CD14-positive monocyte (primary cell): ENCODE measurements around the gene EMC6. TPM values are rescaled to one million over a fixed set of nuclear protein-coding genes. Genes with fewer than 3 reads are reported as not detected.

Experiments
- DNase-seq, 3 donors: peaks; one replicate each; pipeline ENCODE4 v3.0.0-alpha.2; 2011 to 2022
- H2AFZ ChIP-seq: 2 replicates; pipeline ENCODE4 v1.6.0; 2012; ENCODE audit warnings: mild to moderate bottlenecking, low read depth, low read length, inconsistent platforms; ENCODE audit not compliant: insufficient read depth, poor library complexity, severe bottlenecking
- H3K27ac ChIP-seq, 2 donors: 1 replicate in 1 of 2; 2 replicates in 1 of 2; pipeline ENCODE4 v1.5.1; 2012 to 2013; ENCODE audit warnings: low read length in 2 of 2, control low read depth in 1 of 2, inconsistent platforms in 1 of 2, low read depth in 1 of 2, mild to moderate bottlenecking in 1 of 2
- H3K27me3 ChIP-seq, 2 donors: one replicate each; pipeline versions ENCODE4 v1.6.0 to v1.6.1; 2011 to 2013; ENCODE audit warnings: low read length in 2 of 2; ENCODE audit not compliant: control insufficient read depth in 2 of 2, insufficient read depth in 2 of 2
- H3K36me3 ChIP-seq, 2 donors: replicated peaks in 1 of 2; 1 replicate in 1 of 2; 2 replicates in 1 of 2; pipeline versions ENCODE4 v1.5.1 to v1.6.1; 2012 to 2013; ENCODE audit warnings: low read length in 2 of 2, control low read depth in 1 of 2, inconsistent platforms in 1 of 2, mild to moderate bottlenecking in 1 of 2; ENCODE audit not compliant: insufficient read depth in 2 of 2, control insufficient read depth in 1 of 2
- H3K4me1 ChIP-seq, 2 donors: 1 replicate in 1 of 2; 2 replicates in 1 of 2; pipeline versions ENCODE4 v1.5.1 to v1.6.1; 2012 to 2013; ENCODE audit warnings: low read length in 2 of 2, control low read depth in 1 of 2, inconsistent platforms in 1 of 2, mild to moderate bottlenecking in 1 of 2, moderate library complexity in 1 of 2; ENCODE audit not compliant: insufficient read depth in 2 of 2, control insufficient read depth in 1 of 2
- H3K4me2 ChIP-seq: replicated peaks from 2 replicates; pipeline ENCODE3; 2012; ENCODE audit warnings: low read length, moderate library complexity, mild to moderate bottlenecking; ENCODE audit not compliant: poor library complexity, severe bottlenecking; ENCODE audit errors: extremely low read depth
- H3K4me3 ChIP-seq, 3 experiments: fragments of 200-600 bp in 1 of 3; sonication (generic) in 1 of 3; replicated peaks in 1 of 3; 1 replicate in 2 of 3; 2 replicates in 1 of 3; pipeline ENCODE4 v1.5.1; 2011 to 2013; ENCODE audit warnings: low read length in 3 of 3, mild to moderate bottlenecking in 3 of 3, control low read depth in 2 of 3, low read depth in 2 of 3, inconsistent platforms in 1 of 3, moderate library complexity in 1 of 3
- H3K79me2 ChIP-seq: 2 replicates; pipeline ENCODE4 v1.6.0; 2012; ENCODE audit warnings: mild to moderate bottlenecking, control low read depth, inconsistent platforms, low read length, moderate library complexity; ENCODE audit not compliant: insufficient read depth
- H3K9ac ChIP-seq: 2 replicates; pipeline ENCODE4 v1.6.0; 2017; ENCODE audit warnings: low read length, mild to moderate bottlenecking; ENCODE audit not compliant: insufficient read depth, poor library complexity, severe bottlenecking
- H3K9me3 ChIP-seq, 2 donors: replicated peaks in 1 of 2; 1 replicate in 1 of 2; 2 replicates in 1 of 2; pipeline versions ENCODE4 v1.5.1 to v1.6.1; 2012 to 2013; ENCODE audit warnings: low read length in 2 of 2, control low read depth in 1 of 2; ENCODE audit not compliant: control insufficient read depth in 1 of 2, insufficient read depth in 1 of 2
- H4K20me1 ChIP-seq: 2 replicates; pipeline ENCODE4 v1.6.0; 2012; ENCODE audit warnings: mild to moderate bottlenecking, low read length, control low read depth, moderate library complexity; ENCODE audit not compliant: insufficient read depth
- H3K27ac Mint-ChIP-seq, 7 donors: one replicate each; pipeline ENCODE4 v1.8.0; 2020; ENCODE audit warnings: mild to moderate bottlenecking in 7 of 7, mixed read lengths in 7 of 7, moderate library complexity in 6 of 7, inconsistent platforms in 2 of 7
- H3K27me3 Mint-ChIP-seq, 3 donors: one replicate each; pipeline ENCODE4 v1.8.0; 2021 to 2022; ENCODE audit warnings: low read depth in 3 of 3, mild to moderate bottlenecking in 3 of 3, mixed read lengths in 3 of 3, moderate library complexity in 3 of 3, inconsistent platforms in 1 of 3
- H3K36me3 Mint-ChIP-seq, 2 donors: one replicate each; pipeline ENCODE4 v1.8.0; 2020; ENCODE audit warnings: mixed read lengths in 2 of 2, inconsistent platforms in 1 of 2, mild to moderate bottlenecking in 1 of 2
- H3K4me1 Mint-ChIP-seq: one replicate; pipeline ENCODE4 v1.8.0; 2020; ENCODE audit warnings: mild to moderate bottlenecking, mixed read lengths
- H3K4me3 Mint-ChIP-seq, 2 donors: one replicate each; pipeline ENCODE4 v1.8.0; 2020; ENCODE audit warnings: mild to moderate bottlenecking in 2 of 2, mixed read lengths in 2 of 2, moderate library complexity in 1 of 2
- H3K9me3 Mint-ChIP-seq, 7 donors: one replicate each; pipeline ENCODE4 v1.8.0; 2020 to 2022; ENCODE audit warnings: mixed read lengths in 7 of 7, mild to moderate bottlenecking in 6 of 7, moderate library complexity in 6 of 7, inconsistent platforms in 2 of 7
- CTCF ChIP-seq: fragments of 200-600 bp; IDR thresholded peaks from one replicate; pipeline ENCODE4 v1.8.0; 2022; ENCODE audit warnings: antibody characterized with exemption, mild to moderate bottlenecking
- WGBS: methylation state at CpG from one replicate; pipeline ENCODE4 v1.1.5; 2013; ENCODE audit warnings: missing lambda C conversion rate; ENCODE audit not compliant: insufficient coverage; 5-methylcytosine and 5-hydroxymethylcytosine counted together
- intact Hi-C, 2 donors: fragments of 100-400 bp; cut with micrococcal nuclease; formaldehyde crosslinking; loops; one replicate each; pipeline versions ENCODE4 v1.15.0 to v1.15.1; 2023
- polyA plus RNA-seq, 3 donors: library from polyadenylated mRNA; depleted of rRNA in 1 of 3; unstranded in 2 of 3; stranded (reverse) in 1 of 3; fragments of 300-500 nt in 2 of 3; fragments of >200 nt in 1 of 3; fragmentation: Illumina TruSeq in 2 of 3; gene quantifications; 1 replicate in 2 of 3; 2 replicates in 1 of 3; pipeline ENCODE4 v1.2.3, GENCODE V29; 2012 to 2021

EMC6 gene
- polyA plus RNA-seq, 3 donors = 24.4 to 118 (median 105) TPM

GRCh38 chr17:3718201-3718600, 49.6 kb downstream of the EMC6 start:
- peaks cover 48% of the 10 kb centered on the region for H3K79me2 ChIP-seq
- H2AFZ ChIP-seq = no peak overlapping the region
- H3K9me3 ChIP-seq = no peaks in the 10 kb centered on the region
- DNase-seq = peak in 2 of 3 donors; percentile 15 to 29
- H3K4me3 ChIP-seq = peak overlapping the region in 1 of 3 experiments; percentile 16
- H4K20me1 ChIP-seq = no peaks in the 10 kb centered on the region
- H3K27ac Mint-ChIP-seq = peak overlapping the region in 6 of 7 donors; percentile 40 to 66 (median 55)
- no peaks in the 10 kb centered on the region for H3K27me3 Mint-ChIP-seq
- H3K9me3 Mint-ChIP-seq = peaks cover 0 to 3% (median 0%) of the 10 kb centered on the region in 7 donors
- no peak overlapping the region for H3K4me3 Mint-ChIP-seq
- WGBS = 80% methylated on average over 1 of the region's 4 CpGs
- peaks cover 45 to 75% of the 10 kb centered on the region in 2 donors for H3K36me3 Mint-ChIP-seq
- peaks cover 41 to 52% of the 10 kb centered on the region in 2 donors for H3K36me3 ChIP-seq
- H3K27ac ChIP-seq = peak overlapping the region in 1 of 2 donors; percentile 29
- H3K4me2 ChIP-seq = peak overlapping the region; percentile 29
- H3K4me1 Mint-ChIP-seq = peaks cover 46% of the 10 kb centered on the region
- intact Hi-C loops = no loop called here
- H3K4me1 ChIP-seq = peaks cover 49 to 57% of the 10 kb centered on the region in 2 donors
- no peak for TF ChIP-seq CTCF
- no peak overlapping the region for H3K9ac ChIP-seq
- H3K27me3 ChIP-seq = no peaks in the 10 kb centered on the region

- Mint-ChIP-seq H3K27ac (peak overlapping the region in 4 of 7 donors; percentile 40 to 88 (median 76)), H3K4me3 (no peak overlapping the region), H3K27me3 (no peaks in the 10 kb centered on the region), H3K4me1 (peaks cover 47% of the 10 kb centered on the region), H3K36me3 (peaks cover 44 to 66% of the 10 kb centered on the region in 2 donors), H3K9me3 (peaks cover 0 to 3% (median 0%) of the 10 kb centered on the region in 7 donors)
- Histone ChIP-seq H3K79me2 (peaks cover 58% of the 10 kb centered on the region), H2AFZ (no peak overlapping the region), H3K36me3 (peaks cover 37 to 46% of the 10 kb centered on the region in 2 donors), H3K9me3 (no peaks in the 10 kb centered on the region), H3K9ac (no peak overlapping the region), H3K27me3 (no peaks in the 10 kb centered on the region), H3K4me1 (peaks cover 52 to 61% of the 10 kb centered on the region in 2 donors), H3K27ac (peak overlapping the region; percentile 74 to 85), H4K20me1 (no peaks in the 10 kb centered on the region), H3K4me3 (peak overlapping the region in 1 of 3 experiments; percentile 70), H3K4me2 (peak overlapping the region; percentile 76)
- intact Hi-C loops = no loop called here
- no peak for TF ChIP-seq CTCF
- DNase-seq = no peak
These were observed 50.7 kb downstream of the EMC6 start for GRCh38 chr17:3719265-3719664.

Other genes starting within 250 kb of the EMC6 start
- gene OR1E2, start 235.0 kb upstream of the EMC6 start, polyA plus RNA-seq = not detected
- gene SPATA22, start 197.0 kb upstream of the EMC6 start, polyA plus RNA-seq = under 1 TPM in 1 of 3 donors, not detected in 2; 0.13 TPM
- gene ASPA, start 192.8 kb upstream of the EMC6 start, polyA plus RNA-seq = not detected
- under 1 TPM in 1 of 3 donors, not detected in 2; 0.01 TPM for gene TRPV3, start 111.0 kb upstream of the EMC6 start, polyA plus RNA-seq
- gene TRPV1, start 59.4 kb upstream of the EMC6 start, polyA plus RNA-seq = 1 to 10 TPM in 1 of 3 donors, not detected in 2; 3.6 TPM
- gene SHPK, start 32.6 kb upstream of the EMC6 start, polyA plus RNA-seq = 1 to 10 TPM; 4.3 to 4.6 (median 4.6) TPM
- gene CTNS, start 32.1 kb upstream of the EMC6 start, polyA plus RNA-seq = 10 to 100 TPM; 11.6 to 11.8 (median 11.7) TPM
- 10 to 100 TPM; 29.6 to 71.8 (median 70.9) TPM for gene TAX1BP3, start 234 bp upstream of the EMC6 start, polyA plus RNA-seq
- 1 to 10 TPM in 2 of 3 donors, under 1 TPM in 1; 0.64 to 8.8 (median 3.4) TPM for gene P2RX5, start 27.3 kb downstream of the EMC6 start, polyA plus RNA-seq
- gene HASPIN, start 55.1 kb downstream of the EMC6 start, polyA plus RNA-seq = under 1 TPM in 1 of 3 donors, not detected in 2; 0.05 TPM
- gene ITGAE, start 132.4 kb downstream of the EMC6 start, polyA plus RNA-seq = 100 to 1,000 TPM in 1 of 3 donors, 10 to 100 TPM in 2; 66.6 to 102 (median 78.8) TPM
- gene NCBP3, start 177.4 kb downstream of the EMC6 start, polyA plus RNA-seq = 10 to 100 TPM in 1 of 3 donors, 1 to 10 TPM in 2; 4.9 to 19.0 (median 8.5) TPM
- gene CAMKK1, start 224.2 kb downstream of the EMC6 start, polyA plus RNA-seq = 10 to 100 TPM in 1 of 3 donors, 1 to 10 TPM in 1, under 1 TPM in 1; 0.74 to 24.1 (median 1.5) TPM
- gene P2RX1, start 247.7 kb downstream of the EMC6 start, polyA plus RNA-seq = 100 to 1,000 TPM in 1 of 3 donors, 10 to 100 TPM in 2; 22.9 to 117 (median 33.8) TPM